HG02852 (cell line): ENCODE data around the gene FH.

Experiments
- ATAC-seq: cut with Tn5 transposase; IDR thresholded peaks from one replicate; pipeline ENCODE4 v1.9.1; 2021; ENCODE audit warnings: mild to moderate bottlenecking, moderate library complexity; ENCODE audit not compliant: unreplicated experiment

FH gene

DNA sequence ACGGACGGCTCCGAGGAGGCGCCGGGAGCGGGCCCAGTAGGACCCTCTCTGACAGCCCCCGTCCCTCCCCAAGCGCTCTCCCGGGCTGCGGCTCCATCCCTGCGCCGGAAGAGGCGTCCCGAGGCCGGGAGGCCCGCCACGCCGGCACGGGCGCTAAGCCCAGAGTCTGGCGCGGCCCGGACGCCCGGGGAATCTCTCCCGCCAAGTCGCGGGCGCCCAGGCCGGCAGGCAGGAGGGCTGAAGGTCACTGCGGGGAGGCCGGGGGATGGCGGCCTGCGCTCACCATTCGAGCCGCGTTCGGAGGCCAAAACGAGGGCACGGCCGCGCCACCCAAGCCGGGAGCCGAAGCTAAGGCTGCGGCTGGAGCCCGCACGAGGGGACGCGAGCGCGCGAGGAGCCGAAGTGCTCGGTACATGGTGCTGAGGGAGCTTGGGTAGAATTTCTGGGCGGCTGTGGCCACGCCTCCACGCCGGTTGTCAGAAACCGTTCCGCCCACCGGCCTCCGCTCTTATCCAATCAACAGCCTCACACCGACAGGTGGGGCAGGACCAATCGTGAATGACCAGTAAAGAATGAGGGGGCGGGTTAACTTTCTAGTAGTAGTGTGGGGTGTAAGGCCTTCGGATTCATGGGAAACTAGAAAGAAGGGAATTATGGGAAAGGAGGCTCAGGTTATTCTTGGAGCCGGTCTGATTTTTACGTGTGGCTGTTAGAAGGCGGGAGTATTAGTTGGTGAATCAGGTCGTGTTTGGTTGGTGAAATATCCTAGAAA lies at the start of gene FH:
Gene FH (minus strand): TSS at position 448 of the 772 bp plus-strand sequence. CDS start 33 bp downstream, at position 415.
- ATAC-seq = peak; percentile 95

- no peak for ATAC-seq
Observed at GRCh38 chr1:241560849-241561187, 41.3 kb upstream of the FH start.

DNA sequence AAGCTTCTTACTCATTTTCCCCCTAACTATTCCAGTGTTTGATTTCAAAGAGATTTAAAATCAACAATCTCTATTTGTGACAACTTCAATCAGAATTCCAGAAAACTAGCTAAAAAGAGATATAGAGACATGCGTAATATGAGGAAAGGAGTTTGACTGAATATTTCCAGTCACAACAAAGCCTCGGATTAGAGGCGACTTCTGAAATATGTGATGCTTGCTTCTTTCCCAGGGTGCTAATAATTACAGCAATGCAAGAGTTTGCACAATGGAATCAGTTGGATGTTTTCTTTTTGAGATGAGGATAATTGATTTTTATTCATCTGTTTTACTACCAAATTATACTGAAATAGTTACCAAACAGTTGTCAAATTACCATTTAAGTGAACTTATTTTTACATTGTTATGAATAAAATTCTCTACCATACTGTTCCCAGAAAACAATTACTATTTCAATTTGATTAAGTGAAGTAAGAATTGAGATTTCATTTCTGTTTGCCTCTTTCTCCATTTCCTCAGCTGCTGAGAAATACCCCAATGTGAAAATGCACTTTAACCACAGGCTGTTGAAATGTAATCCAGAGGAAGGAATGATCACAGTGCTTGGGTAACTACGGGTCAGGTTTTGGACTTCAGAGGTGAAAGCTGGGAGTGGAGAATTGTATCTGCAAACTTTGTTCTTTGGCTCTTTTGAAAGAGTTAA lies 40.7 kb upstream of the FH start:
- ATAC-seq = no peak

DNA sequence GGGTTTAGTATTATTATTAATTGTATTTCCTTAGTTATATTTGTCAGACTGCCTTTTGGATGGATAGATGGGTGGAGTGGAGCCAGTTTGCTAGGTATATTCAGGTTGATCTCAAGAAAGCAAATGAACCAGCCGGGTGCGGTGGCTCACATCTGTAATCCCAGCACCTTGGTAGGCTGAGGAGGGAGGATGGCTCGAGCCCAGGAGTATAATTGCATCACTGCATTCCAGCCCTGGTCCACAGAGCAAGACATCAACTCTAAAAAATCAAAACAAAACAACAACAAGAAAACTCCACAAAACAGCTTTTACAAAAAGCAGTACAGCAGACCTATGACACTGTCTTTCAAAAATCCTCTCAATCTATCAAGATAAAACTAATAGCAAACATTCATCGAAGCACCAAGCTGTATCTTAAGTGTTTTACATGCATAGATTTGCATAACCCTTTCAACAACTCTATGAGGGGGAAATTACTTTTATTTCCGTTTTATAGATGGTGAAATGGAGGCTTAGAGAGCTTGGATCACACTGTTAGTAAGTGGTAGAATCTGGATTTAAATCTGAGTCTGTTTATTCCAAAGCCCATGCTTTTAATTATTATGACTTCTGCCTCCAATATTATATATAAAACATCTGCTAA lies 38.1 kb upstream of the FH start:
- ATAC-seq = no peak

DNA sequence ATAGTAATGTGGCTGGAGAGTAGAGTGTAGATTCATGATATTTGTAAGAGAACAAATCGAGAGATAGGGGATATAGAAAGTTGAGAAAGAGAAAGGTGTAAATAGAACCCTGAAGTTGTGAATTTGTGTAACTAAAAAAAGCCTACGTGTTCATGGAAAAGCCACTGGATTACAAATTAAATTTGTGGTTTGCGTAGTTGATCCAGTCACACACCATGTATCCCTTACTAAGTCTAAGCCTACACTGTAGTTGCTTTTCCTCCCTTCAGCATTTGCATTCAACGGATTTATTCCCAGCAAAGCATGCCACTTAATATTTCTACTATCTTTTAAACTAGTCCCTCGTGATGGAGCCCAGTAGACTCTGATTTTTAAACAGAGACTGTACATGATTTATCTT lies 37.5 kb upstream of the FH start:
- no peak for ATAC-seq

- ATAC-seq = no peak
Observed at GRCh38 chr1:241555526-241555925, 36.0 kb upstream of the FH start.

DNA sequence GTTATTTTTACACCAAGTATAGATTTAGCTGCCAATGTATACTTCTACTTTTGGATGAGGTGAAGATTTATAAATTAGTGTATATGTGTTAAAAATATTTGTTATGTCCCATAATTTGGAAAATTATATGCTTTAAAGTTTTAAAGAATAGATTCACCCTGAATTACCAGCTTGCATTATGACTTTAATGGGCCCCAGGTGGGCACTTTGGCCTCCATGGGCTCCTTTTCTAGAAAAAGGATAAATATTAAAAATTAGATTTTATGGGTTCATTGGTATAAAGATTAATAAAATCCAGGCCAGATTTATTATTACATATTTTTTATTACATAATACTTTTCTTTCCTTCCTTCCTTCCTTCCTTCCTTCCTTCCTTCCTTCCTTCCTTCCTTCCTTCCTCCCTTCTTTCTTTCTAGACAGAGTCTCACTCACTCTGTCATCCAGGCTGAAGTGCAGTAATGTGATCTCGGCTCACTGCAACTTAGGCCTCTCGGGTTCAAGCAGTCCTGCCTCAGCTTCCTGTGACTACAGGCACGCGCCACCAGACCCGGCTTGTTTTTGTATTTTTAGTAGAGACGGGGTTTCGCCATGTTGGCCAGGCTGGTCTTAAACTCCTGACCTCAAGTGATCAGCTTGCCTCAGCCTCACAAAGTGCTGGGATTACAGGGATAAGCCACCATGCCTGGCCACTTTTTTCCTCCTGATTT lies 34.5 kb upstream of the FH start:
- no peak for ATAC-seq

GRCh38 chr1:241551759-241552638 lies 32.4 kb upstream of the FH start:
- ATAC-seq = peak; percentile 91

DNA sequence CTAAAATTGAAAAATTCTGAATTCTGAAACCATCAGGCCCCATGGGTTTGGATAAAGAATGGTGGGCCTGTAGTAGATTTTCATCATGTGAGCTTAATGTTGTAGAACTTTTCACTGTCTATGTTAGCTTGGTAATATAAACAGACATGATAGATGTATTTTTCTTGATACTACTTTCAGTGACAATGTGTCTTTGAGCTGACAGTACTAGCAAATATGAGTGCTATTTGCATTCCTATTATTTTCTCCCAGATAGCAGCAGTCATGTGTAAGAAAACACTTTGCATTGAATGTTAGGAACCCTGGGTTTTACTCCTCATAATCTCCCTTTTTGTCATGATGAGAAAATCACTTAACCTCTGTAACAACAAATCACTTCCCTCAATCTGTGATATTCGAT lies 30.8 kb upstream of the FH start:
- ATAC-seq = no peak

- ATAC-seq = no peak
Observed at GRCh38 chr1:241548008-241548407, 28.5 kb upstream of the FH start.

GRCh38 chr1:241542199-241542907 lies 22.8 kb upstream of the FH start:
- ATAC-seq = no peak

- no peak for ATAC-seq
Observed at GRCh38 chr1:241536969-241537368, 17.4 kb upstream of the FH start.

DNA sequence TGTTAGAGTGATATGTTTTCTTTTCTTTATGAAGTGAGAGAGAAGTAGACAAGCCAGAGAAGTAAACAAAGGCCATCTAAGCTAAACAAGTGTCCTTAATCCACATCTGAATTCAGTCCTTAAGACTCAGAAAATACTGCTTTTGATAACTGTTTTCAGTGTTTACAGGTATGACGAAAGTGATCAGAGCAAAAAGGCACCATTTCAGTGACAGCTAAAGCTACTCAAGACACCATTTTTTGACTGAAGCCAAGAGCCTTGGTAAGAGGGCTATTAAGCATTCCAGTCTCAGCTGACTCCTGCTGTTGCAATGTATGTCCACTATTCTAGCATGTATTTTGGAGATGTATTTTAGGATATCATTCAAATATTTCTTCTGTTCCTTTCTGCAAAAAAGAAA lies 16.7 kb upstream of the FH start:
- ATAC-seq = no peak

GRCh38 chr1:241533326-241534115 lies 14.0 kb upstream of the FH start:
- peak; percentile 44 for ATAC-seq

DNA sequence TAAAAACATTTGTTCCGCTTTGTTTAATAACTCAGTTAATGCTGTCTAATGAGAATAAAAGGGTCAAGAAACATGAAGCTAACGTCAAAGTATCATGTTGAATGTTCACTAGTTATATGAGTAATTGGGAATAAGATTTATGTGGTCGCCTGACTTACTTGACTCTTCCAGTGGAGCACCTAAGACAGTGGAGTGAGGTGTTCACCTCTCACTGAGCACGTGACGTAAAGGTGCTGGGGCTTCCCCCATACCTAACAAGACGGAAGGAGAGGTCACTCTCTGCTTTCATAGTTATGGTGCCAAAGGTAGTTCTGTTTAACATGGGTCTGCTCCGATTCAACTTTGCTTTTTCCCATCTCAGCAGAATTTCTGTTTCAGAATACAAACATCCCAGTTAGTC lies 13.3 kb upstream of the FH start:
- ATAC-seq = peak; percentile 54

- peak; percentile 22 for ATAC-seq
Observed at GRCh38 chr1:241532162-241532531, 12.6 kb upstream of the FH start, which contains the start of gene KMO. TSS of gene KMO (plus strand) at chr1:241532378. CDS start at chr1:241532445, 67 bp downstream.

DNA sequence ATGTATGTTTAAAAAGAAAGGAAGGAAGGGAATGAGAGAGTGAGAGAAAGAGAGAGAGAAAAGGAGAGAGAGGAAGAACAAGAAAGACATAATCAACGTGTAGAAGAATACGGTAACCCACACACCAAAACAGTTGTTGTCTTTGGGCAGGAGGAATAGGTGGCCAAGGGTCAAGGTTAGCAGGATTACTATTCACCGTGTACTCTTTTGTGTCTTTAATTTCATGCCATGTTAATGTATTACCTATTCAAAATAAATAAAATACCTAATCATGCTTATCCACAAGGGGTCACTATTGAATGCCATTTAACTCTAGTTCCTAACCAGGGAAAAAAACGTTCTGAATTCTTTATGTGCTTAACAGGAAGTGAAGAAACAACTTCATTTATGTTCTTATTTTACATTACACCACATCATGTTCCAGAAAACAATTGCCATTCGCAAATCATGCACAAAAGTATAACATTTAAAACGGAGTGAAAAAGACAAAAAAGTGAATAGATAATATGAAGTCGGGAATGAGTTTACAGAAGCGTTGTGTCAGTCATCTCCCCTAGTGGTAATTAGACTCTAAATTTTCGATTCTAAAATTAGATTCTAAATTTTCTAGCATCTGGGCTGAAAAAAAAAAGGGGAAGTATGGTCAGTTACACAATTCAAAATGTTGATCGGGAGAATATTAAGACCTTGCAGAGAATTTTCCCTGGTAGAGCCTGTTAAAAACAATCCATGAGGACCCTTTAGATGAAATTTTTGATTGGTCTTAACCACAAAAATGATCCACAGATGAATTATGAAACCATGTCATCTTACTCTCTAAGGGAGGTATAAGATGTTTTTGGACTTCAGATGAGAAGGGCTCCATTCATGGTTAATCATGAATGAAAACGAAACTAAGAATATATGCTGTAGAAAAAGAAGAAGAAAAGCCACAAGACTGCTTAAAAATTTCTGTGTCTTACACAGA lies 11.9 kb upstream of the FH start:
- peak; percentile 58 for ATAC-seq

GRCh38 chr1:241527146-241527545 lies 7.6 kb upstream of the FH start:
- no peak for ATAC-seq
